Testis (tissue), 3 donors: ENCODE results near the gene VSX2. TPM values are rescaled to one million over a fixed set of nuclear protein-coding genes. Genes with fewer than 3 reads are reported as not detected.

ENCODE experiments used
- DNase-seq: peaks from one replicate; pipeline ENCODE4 v3.0.0-alpha.2; 2019
- H3K27ac ChIP-seq, 2 donors: fragments of 200-600 bp; sonication (generic); one replicate each; pipeline ENCODE4 v1.5.1; 2019
- H3K27me3 ChIP-seq: fragments of 200-600 bp; sonication (generic); one replicate; pipeline ENCODE4 v1.5.1; 2019
- H3K36me3 ChIP-seq: fragments of 200-600 bp; sonication (generic); one replicate; pipeline ENCODE4 v1.5.1; 2017; ENCODE audit warnings: low read depth; ENCODE audit errors: missing control alignments
- H3K4me1 ChIP-seq: fragments of 200-600 bp; sonication (generic); one replicate; pipeline ENCODE4 v1.5.1; 2019
- H3K4me3 ChIP-seq, 2 donors: fragments of 200-600 bp; sonication (generic); one replicate each; pipeline ENCODE4 v1.5.1; 2017 to 2019
- H3K9me3 ChIP-seq: fragments of 200-600 bp; sonication (generic); one replicate; pipeline ENCODE4 v1.5.1; 2017
- CTCF ChIP-seq, 3 experiments: fragments of 450-650 bp in 2 of 3; fragments of 200-600 bp in 1 of 3; sonication (generic) in 1 of 3; IDR thresholded peaks; one replicate each; pipeline ENCODE4 v1.5.1; 2016 to 2019; ENCODE audit warnings: antibody characterized with exemption in 3 of 3, mild to moderate bottlenecking in 2 of 3, moderate library complexity in 1 of 3
- POLR2A ChIP-seq: fragments of 450-650 bp; IDR thresholded peaks from one replicate; pipeline ENCODE4 v1.6.1; 2017; ENCODE audit warnings: antibody characterized with exemption, mild to moderate bottlenecking, moderate library complexity
- WGBS, 2 donors: methylation state at CpG; one replicate each; pipeline ENCODE4 v1.1.5; 2018; 5-methylcytosine and 5-hydroxymethylcytosine counted together
- intact Hi-C: fragments of 100-400 bp; cut with DNase I; formaldehyde crosslinking; loops from one replicate; pipeline ENCODE4 v1.15.1; 2023; ENCODE audit warnings: low total_unique reads
- polyA plus RNA-seq: library from polyadenylated mRNA; stranded (reverse); fragments of 350-450 nt; fragmentation: Illumina TruSeq; extraction: RNeasy Lipid Tissue Mini Kit (QIAGEN cat#74804); gene quantifications from one replicate; pipeline ENCODE4 v1.2.3, GENCODE V29; 2014; ENCODE audit warnings: low read depth, low replicate concordance; ENCODE audit not compliant: insufficient read depth
- total RNA-seq, 2 donors: library from RNA; depleted of rRNA; stranded (reverse); fragments of >200 nt; gene quantifications; one replicate each; pipeline ENCODE4 v1.2.3, GENCODE V29; 2016

VSX2 gene
- total and polyA plus RNA-seq, 3 donors from 2014 or later = 0.16 to 0.55 (median 0.37) TPM

- DNase-seq = no peak
- H3K9me3 ChIP-seq = no peaks in the 10 kb centered on the region
- H3K4me3 ChIP-seq = no peak overlapping the region
- intact Hi-C loops = no loop called here
- no peak for TF ChIP-seq POLR2A
- TF ChIP-seq CTCF (IDR thresholded peaks at IDR 0.05) = no peak
- H3K36me3 ChIP-seq = no peaks in the 10 kb centered on the region
- H3K27me3 ChIP-seq = no peaks in the 10 kb centered on the region
- H3K4me1 ChIP-seq = peaks cover 4% of the 10 kb centered on the region
- WGBS, 2 donors = 92 to 96% methylated on average over 4 to 6 of the region's 6 CpGs
- no peak overlapping the region for H3K27ac ChIP-seq
These were observed 18.3 kb upstream of the VSX2 start for GRCh38 chr14:74220991-74221390.

GRCh38 chr14:74221741-74222140, 17.5 kb upstream of the VSX2 start:
- no peaks in the 10 kb centered on the region for H3K36me3 ChIP-seq
- whole genome bisulfite sequencing, 2 donors = 91 to 95% methylated on average over 5 to 7 of the region's 7 CpGs
- no peaks in the 10 kb centered on the region for H3K9me3 ChIP-seq
- H3K4me3 ChIP-seq = no peak overlapping the region
- no peak for DNase-seq
- intact Hi-C loops = no loop called here
- TF ChIP-seq CTCF (IDR thresholded peaks at IDR 0.05) (no peak), POLR2A (no peak)
- H3K4me1 ChIP-seq = peaks cover 4% of the 10 kb centered on the region
- H3K27me3 ChIP-seq = no peaks in the 10 kb centered on the region
- H3K27ac ChIP-seq = no peak overlapping the region

GRCh38 chr14:74223016-74223415, 16.2 kb upstream of the VSX2 start:
- no peaks in the 10 kb centered on the region for H3K36me3 ChIP-seq
- no peak overlapping the region for H3K4me3 ChIP-seq
- TF ChIP-seq CTCF (IDR thresholded peaks at IDR 0.05) = no peak
- H3K27ac ChIP-seq = no peak overlapping the region
- intact Hi-C loops = no loop called here
- peaks cover under 1% of the 10 kb centered on the region for H3K4me1 ChIP-seq
- H3K27me3 ChIP-seq = no peaks in the 10 kb centered on the region
- 80 to 90% methylated on average over 6 of the region's 6 CpGs for WGBS, 2 donors
- H3K9me3 ChIP-seq = no peaks in the 10 kb centered on the region
- no peak for DNase-seq

- H3K27ac ChIP-seq = no peak overlapping the region
- no peak for DNase-seq
- 81 to 90% methylated on average over 8 of the region's 8 CpGs for WGBS, 2 donors
- no peaks in the 10 kb centered on the region for H3K4me1 ChIP-seq
- H3K4me3 ChIP-seq = no peak overlapping the region
- H3K36me3 ChIP-seq = no peaks in the 10 kb centered on the region
- intact Hi-C loops = no loop called here
- no peak for TF ChIP-seq CTCF (IDR thresholded peaks at IDR 0.05)
- TF ChIP-seq POLR2A = no peak
- H3K27me3 ChIP-seq = no peaks in the 10 kb centered on the region
- no peaks in the 10 kb centered on the region for H3K9me3 ChIP-seq
These were observed 7.5 kb upstream of the VSX2 start for GRCh38 chr14:74231784-74232183.

- no peaks in the 10 kb centered on the region for H3K36me3 ChIP-seq
- no peak for DNase-seq
- H3K27me3 ChIP-seq = peaks cover 3% of the 10 kb centered on the region
- H3K4me1 ChIP-seq = no peaks in the 10 kb centered on the region
- WGBS, 2 donors = 73 to 85% methylated on average over 4 of the region's 4 CpGs
- TF ChIP-seq CTCF (IDR thresholded peaks at IDR 0.05) (no peak), POLR2A (no peak)
- no peak overlapping the region for H3K27ac ChIP-seq
- H3K9me3 ChIP-seq = no peaks in the 10 kb centered on the region
- no peak overlapping the region for H3K4me3 ChIP-seq
- intact Hi-C loops = no loop called here
These were observed 4.2 kb upstream of the VSX2 start for GRCh38 chr14:74235017-74235416.
